ENCODE measurements around the gene KCNQ4.

Gene KCNQ4

GRCh38 chr1:40842207-40842606 is 58.6 kb downstream of the KCNQ4 start:
- ChIA-PET CTCF (interaction anchor here (0.6 kb wide), 1 partner anchor 68 kb away, joined by 3 read pairs; no protein-coding TSS in a partner anchor), POLR2A (no interaction called here)
- no peak for TF ChIP-seq HDGF (IDR thresholded peaks at IDR 0.05; ENCODE audit: borderline replicate concordance)
- no peak for TF ChIP-seq ELF4 (IDR thresholded peaks at IDR 0.05)
- TF ChIP-seq FOXA1 (IDR thresholded peaks at IDR 0.05), result no peak
- no peak for TF ChIP-seq BHLHE40 (IDR thresholded peaks at IDR 0.05; ENCODE audit: borderline replicate concordance)
- TF ChIP-seq CTBP1 (IDR thresholded peaks at IDR 0.05; ENCODE audit: borderline replicate concordance), result no peak
- TF ChIP-seq SUZ12 (IDR thresholded peaks at IDR 0.05), result no peak
- no peak for TF ChIP-seq NFRKB (IDR thresholded peaks at IDR 0.05)
- TF ChIP-seq L3MBTL2 (conservative IDR thresholded peaks at IDR 0.05), result no peak
- no peak for TF ChIP-seq PKNOX1 (IDR thresholded peaks at IDR 0.05)
- TF ChIP-seq FOXK2 (IDR thresholded peaks at IDR 0.05), result no peak
- no peak for TF ChIP-seq LEF1 (IDR thresholded peaks at IDR 0.05; ENCODE audit: borderline replicate concordance)
- TF ChIP-seq TARDBP (IDR thresholded peaks at IDR 0.05), result no peak
- no peak for TF ChIP-seq ARNT (IDR thresholded peaks at IDR 0.05)
- no peak for TF ChIP-seq FOXM1 (IDR thresholded peaks at IDR 0.05; ENCODE audit: borderline replicate concordance)
- no peak for TF ChIP-seq SP1 (IDR thresholded peaks at IDR 0.05)
- no peak for TF ChIP-seq ZNF384 (IDR thresholded peaks at IDR 0.05)
- no peak for DNase-seq (ENCODE audit: extremely low spot score)

- CTCF ChIA-PET, result interaction anchor here (0.6 kb wide), 1 partner anchor 69 kb away, joined by 3 read pairs; no protein-coding TSS in a partner anchor
- no peak for TF ChIP-seq SUZ12 (IDR thresholded peaks at IDR 0.05)
- no peak for TF ChIP-seq FOXK2 (IDR thresholded peaks at IDR 0.05)
- no peak for TF ChIP-seq FOXM1 (IDR thresholded peaks at IDR 0.05; ENCODE audit: borderline replicate concordance)
- no peak for TF ChIP-seq ARNT (IDR thresholded peaks at IDR 0.05)
- TF ChIP-seq LEF1 (IDR thresholded peaks at IDR 0.05; ENCODE audit: borderline replicate concordance), result no peak
- no peak for TF ChIP-seq BHLHE40 (IDR thresholded peaks at IDR 0.05; ENCODE audit: borderline replicate concordance)
- POLR2A ChIA-PET, result no interaction called here
- DNase-seq (ENCODE audit: extremely low spot score), result no peak
Observed at GRCh38 chr1:40842691-40843090, 59.1 kb downstream of the KCNQ4 start.

GRCh38 chr1:40844079-40844478 is 60.5 kb downstream of the KCNQ4 start:
- DNase-seq (ENCODE audit: extremely low spot score), result no peak
- ChIA-PET POLR2A (no interaction called here), CTCF (no interaction called here)
- TF ChIP-seq CTBP1 (IDR thresholded peaks at IDR 0.05; ENCODE audit: borderline replicate concordance), result no peak
- no peak for TF ChIP-seq LEF1 (IDR thresholded peaks at IDR 0.05; ENCODE audit: borderline replicate concordance)
- TF ChIP-seq ELF4 (IDR thresholded peaks at IDR 0.05), result no peak
- TF ChIP-seq BHLHE40 (IDR thresholded peaks at IDR 0.05; ENCODE audit: borderline replicate concordance), result no peak
- TF ChIP-seq FOXK2 (IDR thresholded peaks at IDR 0.05), result no peak
- no peak for TF ChIP-seq ZNF384 (IDR thresholded peaks at IDR 0.05)
- TF ChIP-seq PKNOX1 (IDR thresholded peaks at IDR 0.05), result no peak
- no peak for TF ChIP-seq ARNT (IDR thresholded peaks at IDR 0.05)
- TF ChIP-seq SUZ12 (IDR thresholded peaks at IDR 0.05), result no peak
- no peak for TF ChIP-seq FOXA1 (IDR thresholded peaks at IDR 0.05)
- no peak for TF ChIP-seq HDGF (IDR thresholded peaks at IDR 0.05; ENCODE audit: borderline replicate concordance)
- TF ChIP-seq NFRKB (IDR thresholded peaks at IDR 0.05), result no peak
- no peak for TF ChIP-seq L3MBTL2 (conservative IDR thresholded peaks at IDR 0.05)
- TF ChIP-seq TARDBP (IDR thresholded peaks at IDR 0.05), result no peak
- no peak for TF ChIP-seq FOXM1 (IDR thresholded peaks at IDR 0.05; ENCODE audit: borderline replicate concordance)
- no peak for TF ChIP-seq SP1 (IDR thresholded peaks at IDR 0.05)

GRCh38 chr1:40844887-40845878 is 61.6 kb downstream of the KCNQ4 start:
- POLR2A ChIA-PET, result interaction anchor here (0.9 kb wide), 1 partner anchor 154 kb away, joined by 3 read pairs; the partner anchor contains the start of gene NFYC
- no peak for TF ChIP-seq FOXM1 (IDR thresholded peaks at IDR 0.05; ENCODE audit: borderline replicate concordance)
- no peak for TF ChIP-seq FOXK2 (IDR thresholded peaks at IDR 0.05)
- no peak for TF ChIP-seq TARDBP (IDR thresholded peaks at IDR 0.05)
- no peak for TF ChIP-seq SP1 (IDR thresholded peaks at IDR 0.05)
- no peak for TF ChIP-seq FOXA1 (IDR thresholded peaks at IDR 0.05)
- no peak for TF ChIP-seq CTBP1 (IDR thresholded peaks at IDR 0.05; ENCODE audit: borderline replicate concordance)
- TF ChIP-seq NFRKB (IDR thresholded peaks at IDR 0.05), result no peak
- TF ChIP-seq BHLHE40 (IDR thresholded peaks at IDR 0.05; ENCODE audit: borderline replicate concordance), result no peak
- no peak for TF ChIP-seq PKNOX1 (IDR thresholded peaks at IDR 0.05)
- TF ChIP-seq SUZ12 (IDR thresholded peaks at IDR 0.05), result no peak
- no peak for TF ChIP-seq LEF1 (IDR thresholded peaks at IDR 0.05; ENCODE audit: borderline replicate concordance)
- no peak for TF ChIP-seq ELF4 (IDR thresholded peaks at IDR 0.05)
- TF ChIP-seq ZNF384 (IDR thresholded peaks at IDR 0.05), result no peak
- no peak for TF ChIP-seq ARNT (IDR thresholded peaks at IDR 0.05)
- TF ChIP-seq L3MBTL2 (conservative IDR thresholded peaks at IDR 0.05), result no peak
- TF ChIP-seq HDGF (IDR thresholded peaks at IDR 0.05; ENCODE audit: borderline replicate concordance), result no peak
- no peak for DNase-seq (ENCODE audit: extremely low spot score)
- CTCF ChIA-PET, result interaction anchor here (0.9 to 1.0 kb wide), 2 partner anchors 71 to 104 kb away, joined by 3 read pairs; no protein-coding TSS in a partner anchor

GRCh38 chr1:40845895-40846294 is 62.3 kb downstream of the KCNQ4 start:
- ChIA-PET CTCF (no interaction called here), POLR2A (no interaction called here)
- DNase-seq (ENCODE audit: extremely low spot score), result no peak
- TF ChIP-seq PKNOX1 (IDR thresholded peaks at IDR 0.05) (no peak), CTBP1 (IDR thresholded peaks at IDR 0.05; ENCODE audit: borderline replicate concordance) (no peak), NFRKB (IDR thresholded peaks at IDR 0.05) (no peak), FOXA1 (IDR thresholded peaks at IDR 0.05) (no peak), LEF1 (IDR thresholded peaks at IDR 0.05; ENCODE audit: borderline replicate concordance) (no peak), ARNT (IDR thresholded peaks at IDR 0.05) (no peak), SP1 (IDR thresholded peaks at IDR 0.05) (no peak), HDGF (IDR thresholded peaks at IDR 0.05; ENCODE audit: borderline replicate concordance) (no peak), ZNF384 (IDR thresholded peaks at IDR 0.05) (no peak), TARDBP (IDR thresholded peaks at IDR 0.05) (no peak), FOXK2 (IDR thresholded peaks at IDR 0.05) (no peak), ELF4 (IDR thresholded peaks at IDR 0.05) (no peak), FOXM1 (IDR thresholded peaks at IDR 0.05; ENCODE audit: borderline replicate concordance) (no peak), L3MBTL2 (conservative IDR thresholded peaks at IDR 0.05) (no peak), BHLHE40 (IDR thresholded peaks at IDR 0.05; ENCODE audit: borderline replicate concordance) (no peak), SUZ12 (IDR thresholded peaks at IDR 0.05) (no peak)

All from HEK293T (cell line).